SIG-M5 treated with dmso at 0.1 percent for 504 hours (cell line): ENCODE measurements around the gene IQGAP3.
A peak's percentile ranks its signal among the peaks of the same experiment; 100 is the strongest.

Experiments
- DNase-seq: peaks from one replicate; lab custom pipeline; 2025; ENCODE audit not compliant: unreplicated experiment; lab: John Stamatoyannopoulos, UW

IQGAP3 gene

GRCh38 chr1:156499194-156499841 lies 73.0 kb downstream of the IQGAP3 start:
- no peak for DNase-seq

- peak; percentile 79 for DNase-seq
Observed at GRCh38 chr1:156498432-156499193, 73.8 kb downstream of the IQGAP3 start.

- peak; percentile 63 for DNase-seq
Observed at GRCh38 chr1:156497743-156498431, 74.5 kb downstream of the IQGAP3 start.

GRCh38 chr1:156497078-156497742 lies 75.2 kb downstream of the IQGAP3 start:
- no peak for DNase-seq

GRCh38 chr1:156496211-156496761 lies 76.1 kb downstream of the IQGAP3 start:
- DNase-seq: peak; percentile 62

- peak; percentile 68 for DNase-seq
Observed at GRCh38 chr1:156495401-156496140, 76.8 kb downstream of the IQGAP3 start.

GRCh38 chr1:156494309-156494895 lies 78.0 kb downstream of the IQGAP3 start:
- DNase-seq: no peak

- peak; percentile 47 for DNase-seq
Observed at GRCh38 chr1:156493742-156494141, 78.6 kb downstream of the IQGAP3 start.

- DNase-seq: peak; percentile 95
Observed at GRCh38 chr1:156493154-156493631, 79.2 kb downstream of the IQGAP3 start.

- peak; percentile 99 for DNase-seq
Observed at GRCh38 chr1:156492591-156493080, 79.7 kb downstream of the IQGAP3 start.

GRCh38 chr1:156492013-156492590 lies 80.3 kb downstream of the IQGAP3 start:
- DNase-seq: no peak

- DNase-seq: peak; percentile 75
Observed at GRCh38 chr1:156491151-156491949, 81.0 kb downstream of the IQGAP3 start.

GRCh38 chr1:156490401-156491032 lies 81.8 kb downstream of the IQGAP3 start:
- DNase-seq: peak; percentile 55

- no peak for DNase-seq
Observed at GRCh38 chr1:156489935-156490293, 82.5 kb downstream of the IQGAP3 start.

- peak; percentile 75 for DNase-seq
Observed at GRCh38 chr1:156489166-156489934, 83.0 kb downstream of the IQGAP3 start.

- DNase-seq: no peak
Observed at GRCh38 chr1:156488566-156489165, 83.7 kb downstream of the IQGAP3 start.

GRCh38 chr1:156487862-156488261 lies 84.5 kb downstream of the IQGAP3 start:
- no peak for DNase-seq
